SK-N-SH (cell line): ENCODE measurements around the gene MYBBP1A. TPM values are rescaled to one million over a fixed set of nuclear protein-coding genes. Genes with fewer than 3 reads are reported as not detected.

Experiments used
- CTCF ChIA-PET: fragments of 300-600, 350-600 bp; formaldehyde crosslinking; extraction: SDS; loops from one replicate; lab custom pipeline; 2021; lab: Yijun Ruan, JAX
- POLR2A ChIA-PET: fragments of 350-600 bp; sonication (Branson Sonifier 250); formaldehyde crosslinking; extraction: SDS; loops from one replicate; lab custom pipeline; 2020; ENCODE audit warnings: antibody characterized with exemption, inconsistent platforms; lab: Yijun Ruan, JAX
- DNase-seq: peaks from one replicate; pipeline ENCODE4 v3.0.0; 2012
- H2AFZ ChIP-seq: fragments of 200-600 bp; sonication (generic); 2 replicates; pipeline ENCODE4 v1.8.1; 2016; ENCODE audit warnings: antibody characterized with exemption, mild to moderate bottlenecking, low read depth
- H3F3A ChIP-seq: fragments of 200-600 bp; sonication (generic); replicated peaks from 2 replicates; pipeline ENCODE3; 2016; ENCODE audit warnings: antibody characterized with exemption, mild to moderate bottlenecking; ENCODE audit not compliant: insufficient read depth
- H3K27ac ChIP-seq, 2 experiments: fragments of 200-500 bp in 1 of 2; fragments of 200-600 bp in 1 of 2; sonication (Bioruptor generic) in 1 of 2; sonication (generic), shearing (Covaris generic) in 1 of 2; 2 replicates each; pipeline versions ENCODE4 v1.5.1 to v1.6.1; 2014 to 2016; ENCODE audit warnings: low read depth in 2 of 2, inconsistent platforms in 1 of 2, low read length in 1 of 2, mild to moderate bottlenecking in 1 of 2, mixed read lengths in 1 of 2
- H3K27me3 ChIP-seq: fragments of 200-600 bp; sonication (generic), shearing (Covaris generic); 2 replicates; pipeline ENCODE4 v1.6.1; 2016; ENCODE audit warnings: mixed run types; ENCODE audit not compliant: insufficient read depth
- H3K36me3 ChIP-seq, 2 experiments: fragments of 200-500 bp in 1 of 2; fragments of 200-600 bp in 1 of 2; sonication (Bioruptor generic) in 1 of 2; sonication (generic) in 1 of 2; replicated peaks in 1 of 2; 2 replicates each; pipeline versions ENCODE3 to v1.5.1; 2014 to 2016; ENCODE audit warnings: low read length in 1 of 2, mild to moderate bottlenecking in 1 of 2; ENCODE audit not compliant: insufficient read depth in 2 of 2, control insufficient read depth in 1 of 2
- H3K4me1 ChIP-seq, 2 experiments: fragments of 200-500 bp in 1 of 2; fragments of 200-600 bp in 1 of 2; sonication (Bioruptor generic) in 1 of 2; sonication (generic), shearing (Covaris generic) in 1 of 2; 2 replicates each; pipeline versions ENCODE4 v1.5.1 to v1.6.1; 2014 to 2016; ENCODE audit warnings: low read depth in 1 of 2, low read length in 1 of 2, mixed run types in 1 of 2; ENCODE audit not compliant: insufficient read depth in 2 of 2, control insufficient read depth in 1 of 2
- H3K4me2 ChIP-seq: fragments of 200-600 bp; sonication (generic), shearing (Covaris generic); 2 replicates; pipeline ENCODE4 v1.6.1; 2017; ENCODE audit warnings: mixed run types
- H3K4me3 ChIP-seq, 2 experiments: fragments of 200-500 bp in 1 of 2; fragments of 200-600 bp in 1 of 2; sonication (Bioruptor generic) in 1 of 2; sonication (generic), shearing (Covaris generic) in 1 of 2; 2 replicates each; pipeline versions ENCODE4 v1.5.1 to v1.8.1; 2014 to 2016; ENCODE audit warnings: low read depth in 2 of 2, inconsistent platforms in 1 of 2, low read length in 1 of 2, mild to moderate bottlenecking in 1 of 2, mixed read lengths in 1 of 2, moderate library complexity in 1 of 2
- H3K79me2 ChIP-seq: fragments of 200-600 bp; sonication (generic); 2 replicates; pipeline ENCODE4 v1.8.1; 2017; ENCODE audit warnings: mild to moderate bottlenecking; ENCODE audit not compliant: insufficient read depth
- H3K9ac ChIP-seq: fragments of 200-600 bp; sonication (generic); 2 replicates; pipeline ENCODE4 v1.6.1; 2017; ENCODE audit warnings: mixed run types
- H3K9me2 ChIP-seq: fragments of 200-600 bp; sonication (generic); 2 replicates; pipeline ENCODE4 v1.6.1; 2017; ENCODE audit warnings: mixed run types
- H3K9me3 ChIP-seq: fragments of 200-600 bp; sonication (generic); 2 replicates; pipeline ENCODE4 v1.6.1; 2017; ENCODE audit warnings: mixed run types, mild to moderate bottlenecking, moderate library complexity
- H4K20me1 ChIP-seq: fragments of 200-600 bp; sonication (generic); 2 replicates; pipeline ENCODE4 v1.6.1; 2017; ENCODE audit warnings: mild to moderate bottlenecking, mixed run types; ENCODE audit not compliant: insufficient read depth
- EP300 ChIP-seq, 2 experiments: IDR thresholded peaks; 2 replicates each; pipeline versions ENCODE4 v1.4.0 to v1.6.1; 2012; ENCODE audit warnings: borderline replicate concordance in 1 of 2, low read depth in 1 of 2, low read length in 1 of 2
- FOXM1 ChIP-seq: IDR thresholded peaks from 2 replicates; pipeline ENCODE4 v1.4.0; 2012; ENCODE audit warnings: low read depth, mild to moderate bottlenecking
- GABPA ChIP-seq: IDR thresholded peaks from 2 replicates; pipeline ENCODE4 v1.4.0; 2012; ENCODE audit warnings: low read depth, mild to moderate bottlenecking
- MAX ChIP-seq: IDR thresholded peaks from 2 replicates; pipeline ENCODE4 v1.4.0; 2012; ENCODE audit warnings: low read depth
- MXI1 ChIP-seq: IDR thresholded peaks from 2 replicates; pipeline ENCODE4 v1.6.1; 2012; ENCODE audit warnings: mild to moderate bottlenecking, low read depth, low read length, improper control_type of control experiment
- NFIC ChIP-seq: IDR thresholded peaks from 2 replicates; pipeline ENCODE4 v1.4.0; 2012; ENCODE audit warnings: borderline replicate concordance
- RCOR1 ChIP-seq: fragments of 150-350 bp; IDR thresholded peaks from 2 replicates; pipeline ENCODE4 v1.6.1; 2017; ENCODE audit warnings: antibody characterized with exemption, low read length
- RXRA ChIP-seq: IDR thresholded peaks from 2 replicates; pipeline ENCODE4 v1.4.0; 2012; ENCODE audit warnings: low read depth, mild to moderate bottlenecking, borderline replicate concordance
- SIN3A ChIP-seq: IDR thresholded peaks from 2 replicates; pipeline ENCODE4 v1.6.1; 2012; ENCODE audit warnings: low read depth, mild to moderate bottlenecking, low read length, moderate library complexity, borderline replicate concordance
- TCF12 ChIP-seq: IDR thresholded peaks from 2 replicates; pipeline ENCODE4 v1.4.0; 2012
- TEAD4 ChIP-seq: IDR thresholded peaks from 2 replicates; pipeline ENCODE4 v1.4.0; 2012; ENCODE audit warnings: mild to moderate bottlenecking, borderline replicate concordance; ENCODE audit not compliant: insufficient read depth
- WGBS: methylation state at CpG from one replicate; pipeline ENCODE4 v1.1.6; 2017; ENCODE audit warnings: low lambda C conversion rate; 5-methylcytosine and 5-hydroxymethylcytosine counted together
- polyA plus RNA-seq, 3 experiments: library from polyadenylated mRNA; depleted of rRNA; stranded (reverse); fragments of >200 nt; gene quantifications; 2 replicates each; pipeline ENCODE4 v1.2.3, GENCODE V29; 2012
- TF ChIP-seq, protein P1 (sequence below): fragments of 200-600 bp; sonication (generic); IDR thresholded peaks from 2 replicates; pipeline ENCODE4 v1.6.1; 2017; ENCODE audit warnings: antibody characterized with exemption, mild to moderate bottlenecking, moderate library complexity
- TF ChIP-seq, protein P2 (sequence below): IDR thresholded peaks from 2 replicates; pipeline ENCODE4 v1.4.0; 2012; ENCODE audit warnings: low read depth, borderline replicate concordance
- TF ChIP-seq, protein P3 (sequence below): IDR thresholded peaks from 2 replicates; pipeline ENCODE4 v1.6.1; 2012; ENCODE audit warnings: mild to moderate bottlenecking, low read depth, low read length, moderate library complexity

Gene MYBBP1A
- polyA plus RNA-seq, 1 of the 3 experiments (the other 2 are of a cell fraction) = 93.0 TPM

GRCh38 chr17:4547118-4547906 lies 7.9 kb downstream of the MYBBP1A start (continued):
- TF ChIP-seq, protein P1, sequence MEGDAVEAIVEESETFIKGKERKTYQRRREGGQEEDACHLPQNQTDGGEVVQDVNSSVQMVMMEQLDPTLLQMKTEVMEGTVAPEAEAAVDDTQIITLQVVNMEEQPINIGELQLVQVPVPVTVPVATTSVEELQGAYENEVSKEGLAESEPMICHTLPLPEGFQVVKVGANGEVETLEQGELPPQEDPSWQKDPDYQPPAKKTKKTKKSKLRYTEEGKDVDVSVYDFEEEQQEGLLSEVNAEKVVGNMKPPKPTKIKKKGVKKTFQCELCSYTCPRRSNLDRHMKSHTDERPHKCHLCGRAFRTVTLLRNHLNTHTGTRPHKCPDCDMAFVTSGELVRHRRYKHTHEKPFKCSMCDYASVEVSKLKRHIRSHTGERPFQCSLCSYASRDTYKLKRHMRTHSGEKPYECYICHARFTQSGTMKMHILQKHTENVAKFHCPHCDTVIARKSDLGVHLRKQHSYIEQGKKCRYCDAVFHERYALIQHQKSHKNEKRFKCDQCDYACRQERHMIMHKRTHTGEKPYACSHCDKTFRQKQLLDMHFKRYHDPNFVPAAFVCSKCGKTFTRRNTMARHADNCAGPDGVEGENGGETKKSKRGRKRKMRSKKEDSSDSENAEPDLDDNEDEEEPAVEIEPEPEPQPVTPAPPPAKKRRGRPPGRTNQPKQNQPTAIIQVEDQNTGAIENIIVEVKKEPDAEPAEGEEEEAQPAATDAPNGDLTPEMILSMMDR = no peak

DNA sequence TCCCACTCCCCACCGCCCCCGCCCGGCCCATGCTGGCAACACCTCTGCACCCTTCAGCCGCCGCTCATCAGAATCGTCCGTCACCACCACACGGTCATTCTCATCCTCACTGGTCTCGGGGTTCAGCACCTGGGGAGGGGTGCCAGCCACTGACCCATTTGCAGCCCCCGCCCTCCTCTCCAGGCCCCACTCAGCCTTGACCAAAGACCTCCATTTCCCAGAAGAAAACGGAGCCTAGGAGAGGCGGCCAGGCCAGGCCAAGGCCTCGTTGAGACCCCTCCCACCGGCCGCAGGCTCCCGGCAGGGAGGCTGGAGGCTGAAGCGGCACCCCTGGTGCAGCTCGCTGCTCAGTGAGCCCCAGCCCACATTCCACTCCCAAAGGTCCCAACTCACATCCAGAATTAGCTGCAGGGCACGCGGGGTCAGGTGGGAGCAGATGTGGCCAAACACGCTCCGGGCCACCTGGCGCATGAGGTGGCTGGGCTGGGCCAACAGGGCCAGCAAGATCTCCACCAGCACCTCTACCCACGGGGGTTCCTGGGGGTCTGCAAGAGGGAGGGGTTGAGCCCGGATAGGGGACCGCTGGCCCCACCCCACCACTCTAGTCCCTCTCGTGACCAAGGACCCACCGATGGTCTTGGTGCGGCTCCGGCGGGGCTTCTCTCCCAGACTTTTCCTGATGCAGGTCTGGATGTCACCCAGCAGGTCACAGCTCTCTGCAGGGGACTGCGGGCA lies 9.8 kb downstream of the MYBBP1A start:
- Histone ChIP-seq H3K79me2 (no peaks in the 10 kb centered on the region), H3K9me3 (no peaks in the 10 kb centered on the region), H3K9ac (no peak overlapping the region), H3K9me2 (no peaks in the 10 kb centered on the region), H3K27me3 (no peaks in the 10 kb centered on the region), H3K36me3 (peaks cover 9 to 85% of the 10 kb centered on the region in 2 experiments), H3F3A (no peaks in the 10 kb centered on the region), H3K4me3 (no peak overlapping the region), H3K4me1 (no peaks in the 10 kb centered on the region), H3K27ac (no peak overlapping the region), H4K20me1 (no peaks in the 10 kb centered on the region), H2AFZ (no peak overlapping the region), H3K4me2 (no peak overlapping the region)
- 97% methylated on average over 14 of the region's 32 CpGs for whole genome bisulfite sequencing
- ChIA-PET POLR2A (no interaction called here), CTCF (interaction anchor here (1.2 to 1.7 kb wide), 2 partner anchors 10 to 125 kb away, joined by 3 to 4 read pairs; partner anchors contain the start of gene MYBBP1A)
- DNase-seq = no peak
- TF ChIP-seq TEAD4 = no peak
- TF ChIP-seq TCF12 = no peak
- TF ChIP-seq, protein P2, sequence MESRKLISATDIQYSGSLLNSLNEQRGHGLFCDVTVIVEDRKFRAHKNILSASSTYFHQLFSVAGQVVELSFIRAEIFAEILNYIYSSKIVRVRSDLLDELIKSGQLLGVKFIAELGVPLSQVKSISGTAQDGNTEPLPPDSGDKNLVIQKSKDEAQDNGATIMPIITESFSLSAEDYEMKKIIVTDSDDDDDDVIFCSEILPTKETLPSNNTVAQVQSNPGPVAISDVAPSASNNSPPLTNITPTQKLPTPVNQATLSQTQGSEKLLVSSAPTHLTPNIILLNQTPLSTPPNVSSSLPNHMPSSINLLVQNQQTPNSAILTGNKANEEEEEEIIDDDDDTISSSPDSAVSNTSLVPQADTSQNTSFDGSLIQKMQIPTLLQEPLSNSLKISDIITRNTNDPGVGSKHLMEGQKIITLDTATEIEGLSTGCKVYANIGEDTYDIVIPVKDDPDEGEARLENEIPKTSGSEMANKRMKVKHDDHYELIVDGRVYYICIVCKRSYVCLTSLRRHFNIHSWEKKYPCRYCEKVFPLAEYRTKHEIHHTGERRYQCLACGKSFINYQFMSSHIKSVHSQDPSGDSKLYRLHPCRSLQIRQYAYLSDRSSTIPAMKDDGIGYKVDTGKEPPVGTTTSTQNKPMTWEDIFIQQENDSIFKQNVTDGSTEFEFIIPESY = no peak
- TF ChIP-seq, protein P3, sequence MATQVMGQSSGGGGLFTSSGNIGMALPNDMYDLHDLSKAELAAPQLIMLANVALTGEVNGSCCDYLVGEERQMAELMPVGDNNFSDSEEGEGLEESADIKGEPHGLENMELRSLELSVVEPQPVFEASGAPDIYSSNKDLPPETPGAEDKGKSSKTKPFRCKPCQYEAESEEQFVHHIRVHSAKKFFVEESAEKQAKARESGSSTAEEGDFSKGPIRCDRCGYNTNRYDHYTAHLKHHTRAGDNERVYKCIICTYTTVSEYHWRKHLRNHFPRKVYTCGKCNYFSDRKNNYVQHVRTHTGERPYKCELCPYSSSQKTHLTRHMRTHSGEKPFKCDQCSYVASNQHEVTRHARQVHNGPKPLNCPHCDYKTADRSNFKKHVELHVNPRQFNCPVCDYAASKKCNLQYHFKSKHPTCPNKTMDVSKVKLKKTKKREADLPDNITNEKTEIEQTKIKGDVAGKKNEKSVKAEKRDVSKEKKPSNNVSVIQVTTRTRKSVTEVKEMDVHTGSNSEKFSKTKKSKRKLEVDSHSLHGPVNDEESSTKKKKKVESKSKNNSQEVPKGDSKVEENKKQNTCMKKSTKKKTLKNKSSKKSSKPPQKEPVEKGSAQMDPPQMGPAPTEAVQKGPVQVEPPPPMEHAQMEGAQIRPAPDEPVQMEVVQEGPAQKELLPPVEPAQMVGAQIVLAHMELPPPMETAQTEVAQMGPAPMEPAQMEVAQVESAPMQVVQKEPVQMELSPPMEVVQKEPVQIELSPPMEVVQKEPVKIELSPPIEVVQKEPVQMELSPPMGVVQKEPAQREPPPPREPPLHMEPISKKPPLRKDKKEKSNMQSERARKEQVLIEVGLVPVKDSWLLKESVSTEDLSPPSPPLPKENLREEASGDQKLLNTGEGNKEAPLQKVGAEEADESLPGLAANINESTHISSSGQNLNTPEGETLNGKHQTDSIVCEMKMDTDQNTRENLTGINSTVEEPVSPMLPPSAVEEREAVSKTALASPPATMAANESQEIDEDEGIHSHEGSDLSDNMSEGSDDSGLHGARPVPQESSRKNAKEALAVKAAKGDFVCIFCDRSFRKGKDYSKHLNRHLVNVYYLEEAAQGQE = no peak
- TF ChIP-seq EP300 (IDR thresholded peaks at IDR 0.05; ENCODE audit: borderline replicate concordance in 1 of 2, low read depth in 1 of 2, low read length in 1 of 2) = no peak
- TF ChIP-seq, protein P1 = no peak
- no peak for TF ChIP-seq GABPA
- no peak for TF ChIP-seq SIN3A
- TF ChIP-seq RXRA = no peak
- TF ChIP-seq MXI1 = no peak
- TF ChIP-seq FOXM1 = no peak
- TF ChIP-seq MAX = no peak
- no peak for TF ChIP-seq NFIC
- TF ChIP-seq RCOR1 = no peak
